HK-2 (cell line): ENCODE measurements around the gene TMPRSS6.
"Not testable (repeated sequence)": the region's sequence is repeated elsewhere in the genome, so short reads cannot be mapped to it uniquely, and the experiment has no call there.

Experiments used
- DNase-seq: peaks from one replicate; pipeline ENCODE4 v3.0.0-alpha.2; 2018; ENCODE audit not compliant: unreplicated experiment

Gene TMPRSS6

GRCh38 chr22:37088750-37089408, 20.6 kb downstream of the TMPRSS6 start:
- DNase-seq = no peak

GRCh38 chr22:37088108-37088605, 21.4 kb downstream of the TMPRSS6 start:
- DNase-seq = peak; percentile 29

GRCh38 chr22:37086184-37086583, 23.3 kb downstream of the TMPRSS6 start:
- no peak for DNase-seq

GRCh38 chr22:37084385-37084784, 25.1 kb downstream of the TMPRSS6 start:
- DNase-seq = no peak

- DNase-seq = no peak
These were observed 25.6 kb downstream of the TMPRSS6 start for GRCh38 chr22:37083914-37084313.

GRCh38 chr22:37082251-37082873, 27.2 kb downstream of the TMPRSS6 start:
- DNase-seq = no peak

GRCh38 chr22:37080838-37081237, 28.7 kb downstream of the TMPRSS6 start:
- no peak for DNase-seq

- no peak for DNase-seq
These were observed 29.1 kb downstream of the TMPRSS6 start for GRCh38 chr22:37080438-37080837.

GRCh38 chr22:37079668-37080171, 29.8 kb downstream of the TMPRSS6 start:
- DNase-seq = no peak

GRCh38 chr22:37079158-37079557, 30.4 kb downstream of the TMPRSS6 start:
- no peak for DNase-seq

GRCh38 chr22:37077802-37078448, 31.6 kb downstream of the TMPRSS6 start:
- DNase-seq = peak; percentile 54

GRCh38 chr22:37075822-37076433, 33.6 kb downstream of the TMPRSS6 start:
- no peak for DNase-seq

GRCh38 chr22:37075046-37075445, 34.5 kb downstream of the TMPRSS6 start:
- DNase-seq = no peak

GRCh38 chr22:37074537-37074936, 35.0 kb downstream of the TMPRSS6 start:
- DNase-seq = no peak

- DNase-seq = no peak
These were observed 36.8 kb downstream of the TMPRSS6 start for GRCh38 chr22:37072673-37073072.

GRCh38 chr22:37071850-37072592, 37.5 kb downstream of the TMPRSS6 start:
- DNase-seq = not testable (repeated sequence)

- DNase-seq = no peak
These were observed 38.8 kb downstream of the TMPRSS6 start for GRCh38 chr22:37070744-37071143.

GRCh38 chr22:37070334-37070733, 39.2 kb downstream of the TMPRSS6 start:
- no peak for DNase-seq

GRCh38 chr22:37069719-37070118, 39.8 kb downstream of the TMPRSS6 start:
- DNase-seq = no peak

- no peak for DNase-seq
These were observed 40.2 kb downstream of the TMPRSS6 start for GRCh38 chr22:37069319-37069718.

- no peak for DNase-seq
These were observed 40.7 kb downstream of the TMPRSS6 start for GRCh38 chr22:37068859-37069258.

- DNase-seq = no peak
These were observed 42.1 kb downstream of the TMPRSS6 start for GRCh38 chr22:37067428-37067827.
